ENCODE measurements around the gene SLC25A19. TPM values are rescaled to one million over a fixed set of nuclear protein-coding genes. Genes with fewer than 3 reads are reported as not detected.

SLC25A19 gene
- polyA plus RNA-seq, 4 donors: 11.4 to 15.6 (median 12.7) TPM

GRCh38 chr17:75238684-75239191 is 50.5 kb downstream of the SLC25A19 start:
- DNase-seq (peak; percentile 67 to 79), FAIRE-seq (no peak)
- Histone ChIP-seq H3K4me3 (ENCODE audit: low read depth in 1 of 3, low read length in 3 of 3) (no peak overlapping the region), H3K9me3 (ENCODE audit: control insufficient read depth in 2 of 2, insufficient read depth in 1 of 2, low read depth in 1 of 2, low read length in 1 of 2) (no peaks in the 10 kb centered on the region), H3K36me3 (ENCODE audit: control insufficient read depth in 3 of 3, insufficient read depth in 2 of 3, low read depth in 1 of 3, low read length in 3 of 3) (peaks cover 19 to 95% (median 32%) of the 10 kb centered on the region in 3 donors), H3K4me1 (ENCODE audit: control insufficient read depth in 3 of 3, insufficient read depth in 2 of 3, low read depth in 1 of 3, low read length in 2 of 3) (peaks cover 0 to 36% (median 0%) of the 10 kb centered on the region in 3 donors), H3K27me3 (ENCODE audit: control insufficient read depth in 3 of 3, insufficient read depth in 3 of 3, low read length in 3 of 3) (no peaks in the 10 kb centered on the region), H3K27ac (ENCODE audit: low read depth in 1 of 3, low read length in 2 of 3) (peak overlapping the region in 1 of 3 donors; percentile 63)
- 50 to 55% (median 51%) methylated on average over 13 of the region's 13 CpGs for WGBS, 3 donors

GRCh38 chr17:75238020-75238580 is 51.1 kb downstream of the SLC25A19 start:
- WGBS, 3 donors: 25 to 65% (median 49%) methylated on average over 11 of the region's 11 CpGs
- H3K9me3 ChIP-seq (ENCODE audit: control insufficient read depth in 2 of 2, insufficient read depth in 1 of 2, low read depth in 1 of 2, low read length in 1 of 2): no peaks in the 10 kb centered on the region

GRCh38 chr17:75237100-75238014 is 51.9 kb downstream of the SLC25A19 start:
- H3K27ac ChIP-seq (ENCODE audit: low read depth in 1 of 3, low read length in 2 of 3): peak overlapping the region in 1 of 3 donors; percentile 63
- WGBS, 3 donors: 79 to 91% (median 84%) methylated on average over 11 to 12 of the region's 12 CpGs
- H3K27me3 ChIP-seq (ENCODE audit: control insufficient read depth in 3 of 3, insufficient read depth in 3 of 3, low read length in 3 of 3): no peaks in the 10 kb centered on the region
- no peaks in the 10 kb centered on the region for H3K9me3 ChIP-seq (ENCODE audit: control insufficient read depth in 2 of 2, insufficient read depth in 1 of 2, low read depth in 1 of 2, low read length in 1 of 2)
- peaks cover 0 to 36% (median 0%) of the 10 kb centered on the region in 3 donors for H3K4me1 ChIP-seq (ENCODE audit: control insufficient read depth in 3 of 3, insufficient read depth in 2 of 3, low read depth in 1 of 3, low read length in 2 of 3)
- peaks cover 25 to 93% (median 26%) of the 10 kb centered on the region in 3 donors for H3K36me3 ChIP-seq (ENCODE audit: control insufficient read depth in 3 of 3, insufficient read depth in 2 of 3, low read depth in 1 of 3, low read length in 3 of 3)
- H3K4me3 ChIP-seq (ENCODE audit: low read depth in 1 of 3, low read length in 3 of 3): no peak overlapping the region
- no peak for DNase-seq
- no peak for FAIRE-seq

More at GRCh38 chr17:75238020-75238580, 51.1 kb downstream of the SLC25A19 start:
- FAIRE-seq (no peak), DNase-seq (peak; percentile 48 to 61)
- no peaks in the 10 kb centered on the region for H3K27me3 ChIP-seq (ENCODE audit: control insufficient read depth in 3 of 3, insufficient read depth in 3 of 3, low read length in 3 of 3)
- peaks cover 19 to 93% (median 27%) of the 10 kb centered on the region in 3 donors for H3K36me3 ChIP-seq (ENCODE audit: control insufficient read depth in 3 of 3, insufficient read depth in 2 of 3, low read depth in 1 of 3, low read length in 3 of 3)
- peak overlapping the region in 2 of 3 donors; percentile 3 to 63 for H3K27ac ChIP-seq (ENCODE audit: low read depth in 1 of 3, low read length in 2 of 3)
- peaks cover 0 to 36% (median 0%) of the 10 kb centered on the region in 3 donors for H3K4me1 ChIP-seq (ENCODE audit: control insufficient read depth in 3 of 3, insufficient read depth in 2 of 3, low read depth in 1 of 3, low read length in 2 of 3)
- no peak overlapping the region for H3K4me3 ChIP-seq (ENCODE audit: low read depth in 1 of 3, low read length in 3 of 3)

- peaks cover 14 to 91% (median 33%) of the 10 kb centered on the region in 3 donors for H3K36me3 ChIP-seq (ENCODE audit: control insufficient read depth in 3 of 3, insufficient read depth in 2 of 3, low read depth in 1 of 3, low read length in 3 of 3)
- DNase-seq (no peak), FAIRE-seq (no peak)
- no peaks in the 10 kb centered on the region for H3K27me3 ChIP-seq (ENCODE audit: control insufficient read depth in 3 of 3, insufficient read depth in 3 of 3, low read length in 3 of 3)
- H3K4me1 ChIP-seq (ENCODE audit: control insufficient read depth in 3 of 3, insufficient read depth in 2 of 3, low read depth in 1 of 3, low read length in 2 of 3): peaks cover 0 to under 1% (median 0%) of the 10 kb centered on the region in 3 donors
- H3K4me3 ChIP-seq (ENCODE audit: low read depth in 1 of 3, low read length in 3 of 3): no peak overlapping the region
- H3K9me3 ChIP-seq (ENCODE audit: control insufficient read depth in 2 of 2, insufficient read depth in 1 of 2, low read depth in 1 of 2, low read length in 1 of 2): no peaks in the 10 kb centered on the region
- H3K27ac ChIP-seq (ENCODE audit: low read depth in 1 of 3, low read length in 2 of 3): no peak overlapping the region
- 96 to 97% (median 97%) methylated on average over 13 of the region's 13 CpGs for WGBS, 3 donors
Measured at GRCh38 chr17:75232786-75233185, 56.4 kb downstream of the SLC25A19 start.

- WGBS, 3 donors: 90 to 93% (median 91%) methylated on average over 18 of the region's 18 CpGs
- no peak overlapping the region for H3K4me3 ChIP-seq (ENCODE audit: low read depth in 1 of 3, low read length in 3 of 3)
- no peak overlapping the region for H3K27ac ChIP-seq (ENCODE audit: low read depth in 1 of 3, low read length in 2 of 3)
- H3K9me3 ChIP-seq (ENCODE audit: control insufficient read depth in 2 of 2, insufficient read depth in 1 of 2, low read depth in 1 of 2, low read length in 1 of 2): no peaks in the 10 kb centered on the region
- peaks cover 9 to 89% (median 30%) of the 10 kb centered on the region in 3 donors for H3K36me3 ChIP-seq (ENCODE audit: control insufficient read depth in 3 of 3, insufficient read depth in 2 of 3, low read depth in 1 of 3, low read length in 3 of 3)
- H3K4me1 ChIP-seq (ENCODE audit: control insufficient read depth in 3 of 3, insufficient read depth in 2 of 3, low read depth in 1 of 3, low read length in 2 of 3): no peaks in the 10 kb centered on the region
- no peaks in the 10 kb centered on the region for H3K27me3 ChIP-seq (ENCODE audit: control insufficient read depth in 3 of 3, insufficient read depth in 3 of 3, low read length in 3 of 3)
- no peak for FAIRE-seq
- DNase-seq: no peak
Measured at GRCh38 chr17:75231741-75232464, 57.3 kb downstream of the SLC25A19 start.

GRCh38 chr17:75231071-75231470 is 58.2 kb downstream of the SLC25A19 start:
- Histone ChIP-seq H3K4me3 (ENCODE audit: low read depth in 1 of 3, low read length in 3 of 3) (no peak overlapping the region), H3K4me1 (ENCODE audit: control insufficient read depth in 3 of 3, insufficient read depth in 2 of 3, low read depth in 1 of 3, low read length in 2 of 3) (no peaks in the 10 kb centered on the region), H3K36me3 (ENCODE audit: control insufficient read depth in 3 of 3, insufficient read depth in 2 of 3, low read depth in 1 of 3, low read length in 3 of 3) (peaks cover 8 to 92% (median 33%) of the 10 kb centered on the region in 3 donors), H3K27ac (ENCODE audit: low read depth in 1 of 3, low read length in 2 of 3) (no peak overlapping the region), H3K9me3 (ENCODE audit: control insufficient read depth in 2 of 2, insufficient read depth in 1 of 2, low read depth in 1 of 2, low read length in 1 of 2) (no peaks in the 10 kb centered on the region), H3K27me3 (ENCODE audit: control insufficient read depth in 3 of 3, insufficient read depth in 3 of 3, low read length in 3 of 3) (no peaks in the 10 kb centered on the region)
- DNase-seq (no peak), FAIRE-seq (no peak)
- 86 to 96% (median 96%) methylated on average over 8 of the region's 8 CpGs for WGBS, 3 donors

GRCh38 chr17:75228847-75229246 is 60.4 kb downstream of the SLC25A19 start:
- Histone ChIP-seq H3K36me3 (ENCODE audit: control insufficient read depth in 3 of 3, insufficient read depth in 2 of 3, low read depth in 1 of 3, low read length in 3 of 3) (peaks cover 14 to 93% (median 27%) of the 10 kb centered on the region in 3 donors), H3K4me3 (ENCODE audit: low read depth in 1 of 3, low read length in 3 of 3) (no peak overlapping the region), H3K4me1 (ENCODE audit: control insufficient read depth in 3 of 3, insufficient read depth in 2 of 3, low read depth in 1 of 3, low read length in 2 of 3) (no peaks in the 10 kb centered on the region), H3K27me3 (ENCODE audit: control insufficient read depth in 3 of 3, insufficient read depth in 3 of 3, low read length in 3 of 3) (no peaks in the 10 kb centered on the region), H3K27ac (ENCODE audit: low read depth in 1 of 3, low read length in 2 of 3) (peak overlapping the region in 1 of 3 donors; percentile 24), H3K9me3 (ENCODE audit: control insufficient read depth in 2 of 2, insufficient read depth in 1 of 2, low read depth in 1 of 2, low read length in 1 of 2) (no peaks in the 10 kb centered on the region)
- 78 to 83% (median 83%) methylated on average over 4 of the region's 4 CpGs for WGBS, 3 donors
- FAIRE-seq (no peak), DNase-seq (no peak)

- H3K4me3 ChIP-seq (ENCODE audit: low read depth in 1 of 3, low read length in 3 of 3): no peak overlapping the region
- no peak for DNase-seq
- H3K9me3 ChIP-seq (ENCODE audit: control insufficient read depth in 2 of 2, insufficient read depth in 1 of 2, low read depth in 1 of 2, low read length in 1 of 2): no peaks in the 10 kb centered on the region
- no peak for FAIRE-seq
- no peaks in the 10 kb centered on the region for H3K4me1 ChIP-seq (ENCODE audit: control insufficient read depth in 3 of 3, insufficient read depth in 2 of 3, low read depth in 1 of 3, low read length in 2 of 3)
- H3K27ac ChIP-seq (ENCODE audit: low read depth in 1 of 3, low read length in 2 of 3): no peak overlapping the region
- H3K36me3 ChIP-seq (ENCODE audit: control insufficient read depth in 3 of 3, insufficient read depth in 2 of 3, low read depth in 1 of 3, low read length in 3 of 3): peaks cover 14 to 93% (median 27%) of the 10 kb centered on the region in 3 donors
- no peaks in the 10 kb centered on the region for H3K27me3 ChIP-seq (ENCODE audit: control insufficient read depth in 3 of 3, insufficient read depth in 3 of 3, low read length in 3 of 3)
- WGBS, 3 donors: 70 to 73% (median 70%) methylated on average over 2 of the region's 2 CpGs
Measured at GRCh38 chr17:75228305-75228704, 60.9 kb downstream of the SLC25A19 start.

Data from small intestine (tissue), 7 donors.